ENCODE results near the gene IL19.

DNA sequence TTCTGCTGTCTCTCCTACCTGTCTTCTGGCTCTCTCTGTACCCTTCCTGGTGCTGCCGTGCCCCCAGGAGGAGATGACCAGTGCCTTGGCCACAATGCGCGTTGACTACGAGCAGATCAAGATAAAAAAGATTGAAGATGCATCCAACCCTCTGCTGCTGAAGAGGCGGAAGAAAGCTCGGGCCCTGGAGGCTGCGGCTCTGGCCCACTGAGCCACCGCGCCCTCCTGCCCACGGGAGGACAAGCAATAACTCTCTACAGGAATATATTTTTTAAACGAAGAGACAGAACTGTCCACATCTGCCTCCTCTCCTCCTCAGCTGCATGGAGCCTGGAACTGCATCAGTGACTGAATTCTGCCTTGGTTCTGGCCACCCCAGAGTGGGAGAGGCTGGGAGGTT, 38.1 kb upstream of the IL19 start:
- TF ChIP-seq, protein P1, sequence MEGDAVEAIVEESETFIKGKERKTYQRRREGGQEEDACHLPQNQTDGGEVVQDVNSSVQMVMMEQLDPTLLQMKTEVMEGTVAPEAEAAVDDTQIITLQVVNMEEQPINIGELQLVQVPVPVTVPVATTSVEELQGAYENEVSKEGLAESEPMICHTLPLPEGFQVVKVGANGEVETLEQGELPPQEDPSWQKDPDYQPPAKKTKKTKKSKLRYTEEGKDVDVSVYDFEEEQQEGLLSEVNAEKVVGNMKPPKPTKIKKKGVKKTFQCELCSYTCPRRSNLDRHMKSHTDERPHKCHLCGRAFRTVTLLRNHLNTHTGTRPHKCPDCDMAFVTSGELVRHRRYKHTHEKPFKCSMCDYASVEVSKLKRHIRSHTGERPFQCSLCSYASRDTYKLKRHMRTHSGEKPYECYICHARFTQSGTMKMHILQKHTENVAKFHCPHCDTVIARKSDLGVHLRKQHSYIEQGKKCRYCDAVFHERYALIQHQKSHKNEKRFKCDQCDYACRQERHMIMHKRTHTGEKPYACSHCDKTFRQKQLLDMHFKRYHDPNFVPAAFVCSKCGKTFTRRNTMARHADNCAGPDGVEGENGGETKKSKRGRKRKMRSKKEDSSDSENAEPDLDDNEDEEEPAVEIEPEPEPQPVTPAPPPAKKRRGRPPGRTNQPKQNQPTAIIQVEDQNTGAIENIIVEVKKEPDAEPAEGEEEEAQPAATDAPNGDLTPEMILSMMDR (IDR thresholded peaks at IDR 0.05): no peak
- TF ChIP-seq POLR2A (IDR thresholded peaks at IDR 0.05): no peak
